Measurements from ENCODE around the gene MBP.

- TF ChIP-seq ZFX (IDR thresholded peaks at IDR 0.05) (no peak), CTCF (conservative IDR thresholded peaks at IDR 0.05) (no peak)
These were observed 47.9 kb downstream of the MBP start for GRCh38 chr18:77084688-77085035.

Data from C4-2B (cell line).